HG02759 (cell line): ENCODE measurements around the gene S100A1.
A peak's percentile ranks its signal among the peaks of the same experiment; 100 is the strongest.

Experiments used
- ATAC-seq: cut with Tn5 transposase; IDR thresholded peaks from one replicate; pipeline ENCODE4 v1.9.1; 2021; ENCODE audit warnings: mild to moderate bottlenecking, moderate library complexity; ENCODE audit not compliant: unreplicated experiment

S100A1 gene

DNA sequence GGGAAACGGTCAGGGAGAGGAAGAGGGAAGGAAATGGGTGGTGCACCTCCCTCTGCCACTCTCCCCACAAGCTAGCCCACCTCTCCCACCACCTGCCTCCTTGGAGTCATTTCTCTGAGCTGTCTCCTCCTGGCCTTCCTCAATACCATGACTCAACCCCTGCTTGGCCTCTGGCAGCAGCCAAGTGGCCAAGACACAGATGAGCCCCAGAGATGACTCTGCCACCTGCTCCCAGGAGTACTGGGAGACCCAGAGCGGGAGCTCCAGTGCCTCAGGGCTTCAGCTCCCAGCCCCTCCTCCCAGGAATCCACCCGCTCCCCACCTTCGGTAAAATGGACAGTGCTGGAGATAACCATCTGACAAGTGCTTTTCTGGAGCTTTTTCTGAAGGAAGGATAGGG is 17.9 kb upstream of the S100A1 start:
- ATAC-seq: no peak

DNA sequence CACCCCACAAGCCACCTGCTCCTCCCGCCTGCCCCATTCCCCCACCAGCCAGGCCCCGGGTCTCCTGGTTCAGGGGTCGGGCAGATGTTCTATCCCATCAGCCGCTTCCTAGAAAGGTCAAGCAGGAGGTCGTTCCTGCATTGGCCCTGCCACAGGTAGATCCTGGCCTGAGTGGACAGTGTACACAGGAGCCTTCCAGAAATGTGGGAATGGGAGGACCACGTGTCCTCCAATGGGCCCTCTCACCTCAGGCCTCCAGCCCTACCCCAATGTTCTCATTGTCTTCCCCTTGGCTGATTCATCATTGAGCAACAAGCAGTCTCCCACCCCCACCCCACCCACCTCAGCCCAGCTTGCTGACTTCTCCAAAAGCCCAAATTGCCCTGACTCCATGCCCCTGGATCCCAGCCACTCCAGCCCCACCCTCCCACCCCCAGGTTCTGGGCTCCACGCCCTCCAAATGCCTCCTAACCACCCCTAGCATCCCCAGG is 17.4 kb upstream of the S100A1 start:
- no peak for ATAC-seq

DNA sequence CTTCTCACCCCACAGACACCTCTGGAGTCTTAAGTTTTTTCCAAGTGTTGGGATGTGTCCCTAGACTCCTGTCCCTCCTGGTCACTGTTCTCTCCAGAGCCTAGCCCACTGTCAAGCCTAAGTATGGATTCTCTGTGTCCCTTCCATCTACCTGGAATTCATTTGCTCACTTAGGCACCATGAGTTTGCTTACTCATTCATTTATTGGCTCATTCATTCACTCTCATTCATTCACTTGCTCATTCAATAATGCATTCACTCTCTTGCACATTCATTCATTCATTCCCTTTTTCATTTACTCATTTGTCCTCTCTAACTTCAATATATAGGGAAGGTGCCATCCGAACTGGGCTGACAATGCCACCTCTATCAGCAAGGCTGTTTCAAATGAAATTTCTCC is 16.9 kb upstream of the S100A1 start:
- ATAC-seq: no peak

DNA sequence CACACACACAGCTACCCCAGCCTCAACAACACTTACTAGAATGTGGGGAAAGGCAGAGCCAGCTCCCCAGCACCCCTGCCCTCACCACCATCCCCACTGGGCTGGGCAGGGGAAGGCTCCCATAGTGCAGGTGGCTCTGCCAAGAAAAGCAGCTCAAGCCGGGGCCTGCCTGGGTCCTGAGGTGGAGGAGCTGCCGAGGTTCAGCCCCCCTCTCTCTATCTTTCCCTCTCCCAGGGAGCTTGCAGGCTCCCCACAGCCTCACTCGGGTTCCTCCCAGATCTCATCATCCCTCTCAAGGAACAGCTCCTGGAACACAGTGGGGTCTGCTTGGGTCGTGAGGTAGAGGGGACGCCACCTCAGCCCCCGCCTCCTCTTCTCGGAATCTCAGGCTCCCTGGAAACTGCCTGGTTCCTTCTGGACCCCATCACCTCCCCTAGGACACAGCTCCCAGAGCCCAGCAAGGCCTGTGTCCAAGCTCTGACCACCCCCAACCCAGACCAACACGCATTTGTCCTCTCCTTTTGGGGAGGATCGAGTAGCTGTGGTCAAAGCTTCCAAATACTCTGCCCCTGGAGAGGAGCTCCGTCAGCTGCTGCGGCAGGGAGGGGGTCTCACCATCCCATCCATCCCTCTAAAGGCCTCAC is 16.0 kb upstream of the S100A1 start:
- ATAC-seq: no peak

DNA sequence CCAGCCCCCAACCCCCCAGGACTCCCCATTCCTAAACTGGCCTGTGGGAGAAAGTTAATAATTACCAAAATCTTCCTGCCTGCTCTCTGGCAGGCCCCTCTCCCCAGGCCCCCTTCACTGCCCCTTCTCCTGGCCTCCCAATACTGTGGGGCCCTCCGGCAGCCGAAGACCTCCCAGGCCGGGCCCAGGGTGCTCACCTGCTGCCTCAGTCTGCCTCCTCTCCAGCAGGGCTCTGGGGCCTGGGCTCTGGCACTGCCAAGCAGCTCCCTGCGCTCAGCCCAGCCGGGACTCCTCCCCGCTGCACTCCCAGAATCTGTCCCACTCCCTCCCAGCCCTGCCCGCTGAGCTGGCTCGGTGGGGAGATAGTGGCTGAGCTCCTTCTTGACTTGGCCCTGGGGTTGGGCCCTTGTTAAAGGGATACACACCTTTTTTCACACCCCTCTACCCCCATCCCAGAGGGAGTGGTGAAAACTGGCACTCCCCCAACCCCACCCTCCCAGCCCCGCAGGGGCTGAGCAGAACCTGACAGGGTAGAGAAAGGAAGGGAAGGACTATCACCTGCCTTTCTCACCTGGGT is 15.4 kb upstream of the S100A1 start, which contains the start of gene S100A16:
TSS of gene S100A16 (minus strand) at position 383 of the 577 bp plus-strand sequence. CDS start 4,986 bp downstream, outside the sequence.
- no peak for ATAC-seq

GRCh38 chr1:153613406-153613805 is 14.8 kb upstream of the S100A1 start:
- ATAC-seq: no peak

- no peak for ATAC-seq
Observed at GRCh38 chr1:153614189-153614900, 13.9 kb upstream of the S100A1 start.

GRCh38 chr1:153614906-153615305 is 13.3 kb upstream of the S100A1 start:
- ATAC-seq: no peak

- ATAC-seq: no peak
Observed at GRCh38 chr1:153615406-153615805, 12.8 kb upstream of the S100A1 start.

DNA sequence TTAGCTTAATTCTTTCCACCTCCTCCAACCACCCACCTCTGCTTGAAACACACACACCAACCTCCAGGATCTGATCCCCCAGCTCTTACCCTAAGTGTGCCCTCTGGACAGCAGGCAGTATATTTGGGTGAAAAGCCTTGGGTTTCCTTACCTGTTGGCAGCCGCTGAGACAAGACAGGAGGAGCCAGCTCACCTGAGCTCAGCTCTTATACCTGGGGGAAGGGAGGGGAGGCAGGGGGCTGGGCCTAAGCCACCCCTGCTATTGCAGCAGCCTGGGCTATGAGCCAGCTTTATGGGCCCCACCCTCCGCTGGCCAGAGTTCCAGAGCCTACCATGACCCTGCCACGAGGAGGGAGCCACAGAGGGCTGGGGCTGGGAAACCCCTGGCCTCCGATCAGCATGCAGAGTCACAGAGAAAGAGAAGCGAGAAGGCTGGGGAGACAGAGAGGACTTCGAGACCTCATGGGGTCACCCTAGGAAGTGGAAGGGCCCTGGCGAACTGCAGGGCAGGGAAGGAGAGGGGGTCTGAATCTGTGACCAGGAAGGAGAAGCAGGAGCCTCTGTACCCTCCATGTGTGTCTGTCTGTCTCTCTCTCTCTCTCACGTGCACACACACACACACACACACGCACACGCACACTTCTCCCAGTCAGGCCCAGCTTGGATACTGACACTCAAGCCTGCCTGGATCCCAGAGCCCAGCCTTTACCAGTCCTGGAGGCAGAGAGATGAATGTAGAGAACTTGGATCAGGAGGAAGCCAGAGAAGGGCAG is 11.9 kb upstream of the S100A1 start, which contains the start of gene S100A14:
TSS of gene S100A14 (minus strand) at position 182 of the 773 bp plus-strand sequence. CDS start 467 bp downstream, outside the sequence.
- no peak for ATAC-seq

GRCh38 chr1:153616917-153617311 is 11.3 kb upstream of the S100A1 start:
- ATAC-seq: no peak

- ATAC-seq: peak; percentile 67
Observed at GRCh38 chr1:153617663-153618062, 10.6 kb upstream of the S100A1 start.

DNA sequence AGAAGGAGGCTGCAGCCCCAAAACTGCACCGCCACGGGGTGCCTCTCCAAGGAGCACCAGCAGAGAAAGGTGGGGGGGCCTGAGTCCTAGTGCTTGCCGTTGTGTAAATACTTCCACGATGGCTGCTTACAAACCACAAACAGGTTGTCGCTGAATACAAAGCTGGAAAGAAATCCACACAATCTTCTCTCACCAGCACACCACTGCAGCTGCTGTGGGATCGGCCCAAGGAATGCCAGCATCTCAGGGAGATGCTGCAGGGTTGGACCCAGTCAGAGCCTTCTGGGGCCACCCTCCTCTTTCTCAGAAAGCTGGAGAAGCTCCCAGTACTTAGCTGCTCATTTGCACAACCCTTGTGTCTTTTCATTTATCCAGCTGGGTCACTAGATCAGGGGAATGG is 9.1 kb upstream of the S100A1 start:
- ATAC-seq: no peak

- ATAC-seq: no peak
Observed at GRCh38 chr1:153623101-153623500, 5.1 kb upstream of the S100A1 start.

DNA sequence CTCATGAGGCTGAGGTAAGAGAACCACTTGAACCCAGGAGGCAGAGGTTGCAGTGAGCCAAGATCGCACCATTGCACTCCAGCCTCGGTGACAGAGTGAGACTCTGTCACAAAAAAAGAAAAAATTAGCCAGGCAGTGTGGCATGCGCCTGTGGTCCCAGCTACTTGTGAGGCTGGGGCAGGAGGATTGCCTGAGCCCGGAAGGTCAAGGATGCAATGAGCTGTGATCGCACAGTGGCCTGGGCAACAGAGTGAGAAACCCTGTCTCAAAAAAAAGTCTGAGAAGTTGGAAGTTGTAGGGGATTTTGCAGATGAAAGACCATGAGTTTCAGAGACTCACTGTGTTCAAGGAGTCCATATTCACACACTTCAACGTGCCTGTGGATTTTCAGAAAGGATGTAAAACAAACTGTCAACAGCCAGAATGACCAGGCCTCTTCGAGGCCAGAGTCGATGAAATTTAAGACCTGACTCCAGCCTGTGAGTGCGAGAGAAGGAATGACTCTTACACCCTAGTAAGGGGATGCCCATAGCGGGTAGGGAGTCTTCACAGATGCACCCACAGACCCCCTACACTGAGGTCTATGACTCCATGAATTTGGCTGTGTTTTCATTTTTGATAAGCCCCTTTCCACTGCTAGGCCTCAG is 3.1 kb upstream of the S100A1 start:
- ATAC-seq: no peak

GRCh38 chr1:153626477-153626903 is 1.7 kb upstream of the S100A1 start:
- no peak for ATAC-seq

GRCh38 chr1:153626904-153627714 is 1.1 kb upstream of the S100A1 start, which contains the start of gene S100A13:
Gene S100A13, minus strand, starts transcription at chr1:153627505. Its CDS starts 1,033 bp downstream, at chr1:153626472.
- no peak for ATAC-seq

DNA sequence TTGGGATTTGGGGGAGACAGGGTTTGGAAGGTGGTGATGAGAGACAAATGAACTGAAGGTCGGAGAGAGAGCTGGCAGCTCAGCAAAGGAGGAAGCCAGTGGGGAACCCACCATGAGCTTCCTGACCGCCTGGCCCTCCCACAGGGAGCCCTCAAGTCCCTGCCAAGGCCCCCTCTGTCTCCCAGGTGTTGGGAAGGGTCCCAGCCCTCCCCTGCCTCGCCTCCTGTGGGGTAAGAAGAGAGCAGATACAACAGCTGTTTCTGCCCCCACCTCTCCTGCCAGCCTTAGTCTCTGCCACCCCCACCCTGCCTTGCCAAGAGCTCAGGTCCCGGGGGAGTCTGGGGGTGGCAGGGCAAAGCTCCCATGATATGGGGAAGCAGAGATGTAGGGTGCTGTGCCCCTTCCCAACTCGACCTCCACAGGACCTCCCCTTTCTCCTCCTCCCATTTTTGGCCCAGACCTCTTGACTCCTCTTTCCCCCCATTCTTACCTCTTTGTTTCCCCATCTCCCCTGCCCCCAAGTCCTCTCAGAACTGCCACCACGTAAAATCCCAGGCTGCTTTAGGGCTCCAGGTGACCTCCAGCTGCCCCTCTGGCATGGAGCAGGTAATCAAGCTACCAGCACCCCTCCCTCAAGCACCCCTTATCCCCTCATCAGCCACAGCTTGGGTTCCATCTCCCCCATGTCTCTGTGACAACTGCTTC is 556 bp downstream of the S100A1 start:
- ATAC-seq: no peak

- ATAC-seq: no peak
Observed at GRCh38 chr1:153629343-153629665, 1.1 kb downstream of the S100A1 start.
